Endometrial microvascular endothelial cells (primary cell): ENCODE results near the gene ITPR1. TPM values are rescaled to one million over a fixed set of nuclear protein-coding genes. Genes with fewer than 3 reads are reported as not detected.

Experiments
- in situ Hi-C: cut with HindIII; loops from 2 replicates; pipeline ENCODE4 v1.10.0; 2017; ENCODE audit warnings: low sequenced_read_pairs, low pct_unique_long_range_greater_than_20kb; ENCODE audit errors: inconsistent ontology term
- total RNA-seq: library from RNA; depleted of rRNA; stranded (reverse); fragments of >200 nt; gene quantifications from one replicate; pipeline ENCODE4 v1.2.3, GENCODE V29; 2015; ENCODE audit errors: inconsistent ontology term

Gene ITPR1
- total RNA-seq, 1 donor from 2014 or later = 17.1 TPM

DNA sequence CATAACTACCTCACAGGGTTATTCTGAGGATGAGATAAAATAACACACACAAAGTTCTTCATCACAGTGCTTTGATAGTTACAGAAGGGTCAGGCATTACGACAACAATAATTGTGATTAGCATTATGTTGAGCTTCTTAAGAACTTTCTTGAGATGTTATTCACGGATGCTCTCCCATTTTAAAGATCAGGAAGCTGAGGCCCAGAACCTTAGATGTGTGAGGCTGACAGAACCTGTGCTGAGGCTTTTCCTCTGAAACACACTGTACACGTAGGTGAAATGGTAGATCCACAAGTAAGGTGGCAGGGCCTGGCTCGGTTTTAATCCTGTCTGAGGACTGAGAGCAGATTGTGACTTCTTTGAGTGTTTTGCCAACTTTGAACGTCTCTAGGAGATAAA, 274.9 kb downstream of the ITPR1 start:
- in situ Hi-C loops = no loop called here

DNA sequence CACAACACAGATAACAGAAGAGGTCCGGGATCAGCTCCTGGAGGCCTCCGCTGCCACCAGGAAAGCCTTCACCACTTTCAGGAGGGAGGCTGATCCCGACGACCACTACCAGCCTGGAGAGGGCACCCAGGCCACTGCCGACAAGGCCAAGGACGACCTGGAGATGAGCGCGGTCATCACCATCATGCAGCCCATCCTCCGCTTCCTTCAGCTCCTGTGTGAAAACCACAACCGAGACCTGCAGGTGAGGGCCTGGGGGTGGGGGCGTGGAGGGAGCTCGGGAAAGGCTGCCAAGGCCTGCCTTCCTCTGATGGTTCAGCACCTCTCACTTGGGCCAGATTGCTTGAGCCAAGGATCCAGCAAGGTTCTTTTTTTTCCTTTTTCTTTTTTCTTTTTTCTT, 275.4 kb downstream of the ITPR1 start:
- in situ Hi-C loops = no loop called here

DNA sequence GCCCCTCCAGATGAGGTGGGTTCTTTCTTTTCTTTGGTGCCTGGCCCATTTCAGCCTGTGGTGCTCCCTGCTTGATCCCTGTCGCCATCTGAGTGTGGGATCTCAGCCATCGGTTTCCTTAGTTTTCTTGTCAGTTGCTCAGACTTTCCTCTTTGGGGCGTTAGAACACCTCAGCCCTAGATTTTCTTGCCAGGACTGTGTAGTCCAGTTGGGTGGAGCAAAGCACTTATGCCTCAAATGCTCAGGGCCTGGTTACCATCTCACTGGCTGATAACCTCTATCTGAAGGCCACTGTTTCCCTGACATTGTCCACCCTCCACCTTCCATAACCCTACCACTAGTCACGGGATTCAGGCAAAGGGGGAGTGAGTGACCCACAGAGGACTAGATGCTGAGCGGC, 277.4 kb downstream of the ITPR1 start:
- in situ Hi-C loops = no loop called here

DNA sequence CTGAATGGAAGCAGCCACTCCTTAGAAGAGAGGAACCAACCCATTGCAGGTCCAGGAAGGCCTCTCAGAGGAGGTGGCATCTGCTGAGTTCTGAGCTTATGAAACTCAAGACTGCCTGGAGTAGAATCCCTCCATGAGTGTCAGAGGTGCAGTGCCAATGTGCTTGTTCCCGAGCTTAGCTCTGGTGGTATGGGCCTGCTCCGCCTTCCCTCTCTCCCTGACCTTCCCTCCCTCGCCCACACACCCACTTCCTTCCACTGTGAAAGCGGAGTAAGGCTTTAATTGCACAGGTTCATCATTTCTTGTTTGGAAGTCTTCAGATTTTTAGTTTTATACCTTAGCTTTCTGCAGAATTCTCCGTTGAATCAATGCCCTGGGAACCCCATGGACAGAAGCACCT, 278.1 kb downstream of the ITPR1 start:
- in situ Hi-C loops = no loop called here

DNA sequence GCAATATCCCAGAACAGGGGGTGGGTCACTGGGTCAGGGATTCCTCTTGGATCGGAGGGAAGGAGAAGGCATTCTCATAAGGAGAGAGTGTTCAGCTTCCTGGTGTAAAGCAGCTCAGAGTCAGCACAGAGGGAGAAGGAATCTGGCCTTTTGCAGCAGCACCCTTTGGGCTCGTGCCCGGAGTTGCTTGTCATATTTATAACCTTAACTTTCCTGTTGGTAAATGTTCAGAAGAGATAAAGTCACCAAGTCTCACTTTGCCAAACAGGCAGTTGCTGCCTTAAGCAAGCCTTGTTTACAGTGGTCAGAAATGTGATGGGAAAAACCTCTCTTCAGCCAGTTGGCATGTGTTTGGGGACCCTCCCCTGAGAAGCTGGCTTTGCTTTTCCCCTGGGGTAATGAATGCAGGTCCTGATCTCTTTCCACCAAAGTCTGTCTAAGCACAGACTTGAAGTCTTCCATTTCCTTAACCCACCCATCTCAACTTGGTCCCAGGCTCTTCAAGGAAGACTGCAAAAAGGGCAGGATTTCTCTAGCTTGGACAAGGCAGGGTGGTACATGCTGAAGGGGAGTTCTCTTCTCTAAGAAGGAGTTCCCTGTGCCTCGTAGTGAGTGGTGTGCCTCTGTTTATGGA, 279.1 kb downstream of the ITPR1 start:
- in situ Hi-C loops = no loop called here

DNA sequence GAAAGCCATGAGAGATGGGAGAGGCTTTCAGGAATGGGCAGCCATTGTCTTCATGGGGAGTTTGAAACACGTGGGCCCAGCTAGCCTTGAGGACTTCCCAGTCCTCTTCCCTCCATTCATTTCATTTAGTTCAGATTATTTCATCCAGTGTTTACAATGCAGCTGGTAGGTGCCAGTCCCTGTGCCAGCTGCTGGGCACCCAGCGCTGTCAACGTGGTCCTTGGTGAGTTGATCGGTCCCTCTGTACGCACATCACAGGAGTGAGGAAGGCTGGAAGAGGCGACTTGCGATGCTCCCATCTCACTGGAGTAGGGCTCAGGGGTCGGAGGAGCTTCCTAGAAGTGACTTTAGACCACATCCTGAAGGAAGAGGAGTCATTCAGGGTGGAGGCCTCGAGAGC, 279.7 kb downstream of the ITPR1 start:
- in situ Hi-C loops = no loop called here

DNA sequence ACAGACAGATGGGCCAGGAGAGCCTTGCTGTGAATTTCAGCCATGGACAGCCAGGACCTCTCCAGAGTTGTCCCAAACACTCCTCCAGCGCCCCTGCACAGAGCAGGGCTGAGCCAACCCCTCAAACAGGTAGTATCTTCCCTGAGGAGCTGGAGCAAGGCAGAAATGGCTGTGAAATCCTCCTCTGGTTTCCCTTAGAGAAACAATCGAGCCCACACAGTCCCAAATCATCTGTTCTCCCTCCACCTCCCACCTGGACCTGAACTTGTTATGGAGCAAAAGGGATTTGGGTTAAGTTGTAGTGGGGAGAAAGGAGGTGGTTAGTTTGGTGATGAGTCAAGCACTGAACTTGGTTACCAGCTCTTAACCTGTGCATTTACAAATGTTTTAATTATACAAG, 280.4 kb downstream of the ITPR1 start:
- in situ Hi-C loops = no loop called here

DNA sequence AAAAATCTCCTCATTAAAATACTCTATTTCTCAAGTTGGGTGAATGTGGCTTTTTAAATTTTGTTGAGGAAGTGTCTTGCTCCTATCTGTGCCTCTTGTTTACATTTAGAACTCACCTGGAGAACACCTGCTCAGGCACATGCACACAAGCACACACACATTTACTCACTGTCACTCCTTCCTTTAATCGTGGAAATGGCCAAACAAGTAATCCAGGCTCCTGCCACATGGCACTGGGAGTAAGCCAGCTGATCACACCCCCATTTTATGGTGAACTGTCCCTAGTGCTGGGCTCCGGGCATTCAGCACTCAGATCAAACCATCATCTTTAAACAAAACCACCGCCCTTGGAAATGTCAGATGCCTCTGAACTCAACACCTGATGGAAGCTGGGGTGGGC, 281.4 kb downstream of the ITPR1 start:
- in situ Hi-C loops = no loop called here

DNA sequence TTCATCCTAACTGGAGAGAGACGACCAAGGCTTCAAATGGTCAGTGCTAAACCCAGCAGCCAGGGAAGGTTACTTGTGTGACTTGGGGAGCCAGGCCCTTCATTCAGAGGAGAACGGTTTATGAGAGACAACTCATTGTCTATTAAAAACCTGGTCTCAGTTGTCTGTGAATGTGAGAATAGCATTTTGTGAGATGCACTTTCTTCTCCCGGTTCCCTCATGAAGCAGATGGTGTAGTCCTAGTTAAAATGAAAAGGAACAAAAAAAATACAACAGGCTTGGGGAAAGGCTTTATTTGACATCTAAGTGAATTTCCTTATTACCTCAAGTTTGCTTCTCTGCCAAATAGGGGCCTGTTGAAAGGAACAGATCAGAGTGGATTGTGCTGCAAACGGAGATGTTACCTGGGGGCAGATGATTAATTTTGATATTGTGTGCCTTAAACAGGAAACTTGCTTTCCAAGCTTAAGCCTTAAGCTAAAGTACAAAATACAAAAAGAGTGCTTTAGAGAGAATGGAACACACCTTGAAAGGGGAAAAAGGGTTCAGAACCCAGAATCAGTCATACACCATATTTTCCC, 283.3 kb downstream of the ITPR1 start:
- in situ Hi-C loops = no loop called here

DNA sequence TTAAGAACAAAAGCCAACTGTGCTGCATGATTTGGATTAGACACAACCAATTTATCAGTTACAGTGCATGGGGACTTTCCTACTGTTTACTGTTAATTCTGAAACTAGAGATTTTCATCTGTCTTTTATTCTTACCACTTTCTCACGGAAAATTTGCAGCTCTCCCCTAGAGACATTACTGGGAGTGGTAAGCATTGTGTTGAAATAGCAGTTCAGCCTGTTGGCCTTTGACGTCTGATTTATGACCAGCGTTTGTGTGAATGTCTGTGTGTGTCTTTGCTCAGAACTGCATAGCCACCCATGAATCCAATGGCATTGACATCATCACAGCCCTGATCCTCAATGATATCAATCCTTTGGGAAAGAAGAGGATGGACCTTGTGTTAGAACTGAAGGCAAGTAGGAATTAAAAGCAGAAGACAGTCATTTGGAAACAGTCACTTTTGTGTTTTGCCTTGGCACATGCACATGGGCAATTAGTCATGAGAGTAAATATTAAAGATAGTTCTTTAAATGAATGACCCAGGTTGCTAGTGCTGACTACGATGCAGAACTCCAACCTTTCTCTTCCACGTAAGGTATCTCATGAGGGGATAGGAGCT, 283.9 kb downstream of the ITPR1 start:
- in situ Hi-C loops = no loop called here

DNA sequence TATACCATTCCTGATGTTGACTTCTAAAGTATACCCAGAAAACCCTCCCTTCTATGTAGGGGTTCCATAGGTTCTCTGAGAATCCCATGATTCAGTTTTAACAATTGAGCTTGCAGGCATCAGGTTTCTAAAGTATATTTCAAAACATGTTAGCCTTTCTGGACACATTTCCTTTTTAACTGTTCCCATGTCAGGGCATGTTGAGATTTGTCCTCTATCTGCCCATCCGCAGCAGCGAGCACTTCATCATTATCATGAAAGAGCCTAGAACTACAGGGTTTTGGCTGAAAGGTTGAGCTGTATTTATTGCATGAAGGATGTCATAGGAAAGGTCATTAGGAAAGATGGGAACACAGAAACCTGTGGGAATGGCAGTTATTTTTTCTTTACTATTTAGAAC, 285.0 kb downstream of the ITPR1 start:
- in situ Hi-C loops = no loop called here

DNA sequence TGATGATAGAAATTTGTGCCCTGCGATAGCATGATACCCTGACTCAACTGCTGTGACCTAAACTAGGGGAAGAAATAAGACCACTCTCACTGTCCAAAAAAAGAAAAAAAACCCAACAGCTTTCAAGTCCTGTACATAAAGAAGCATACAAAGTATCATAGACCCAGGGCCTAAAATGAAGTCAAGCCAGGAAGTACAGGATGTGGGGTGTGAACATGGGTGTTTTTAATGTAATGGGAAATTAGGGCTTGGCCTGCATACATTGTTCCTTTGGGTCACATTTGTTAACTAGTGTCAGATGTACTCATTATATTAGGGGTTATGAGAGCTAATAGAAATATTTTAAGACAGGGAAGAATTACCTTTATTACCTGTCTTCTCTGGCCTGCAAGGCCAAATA, 285.6 kb downstream of the ITPR1 start:
- in situ Hi-C loops = no loop called here

DNA sequence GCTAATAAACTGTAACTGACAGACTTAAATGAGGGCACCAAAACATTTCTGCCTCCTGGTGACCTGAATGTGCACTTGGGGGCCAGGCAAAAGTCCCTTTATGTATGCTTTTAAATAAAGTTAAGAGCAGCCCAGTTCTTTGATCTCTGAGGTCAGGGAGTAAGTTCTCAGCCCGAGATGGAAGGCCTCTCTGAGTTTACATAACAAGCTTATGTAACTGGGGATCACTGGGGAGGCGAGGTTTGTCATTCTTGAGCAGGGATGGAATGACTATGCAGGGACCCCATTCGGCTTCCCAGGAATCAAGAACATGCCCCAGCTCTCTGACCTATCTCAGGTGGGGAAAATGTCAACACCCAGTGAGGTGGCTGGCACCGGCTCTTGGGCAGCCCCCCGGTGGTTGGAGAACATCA, 287.4 kb downstream of the ITPR1 start:
- in situ Hi-C loops = no loop called here

DNA sequence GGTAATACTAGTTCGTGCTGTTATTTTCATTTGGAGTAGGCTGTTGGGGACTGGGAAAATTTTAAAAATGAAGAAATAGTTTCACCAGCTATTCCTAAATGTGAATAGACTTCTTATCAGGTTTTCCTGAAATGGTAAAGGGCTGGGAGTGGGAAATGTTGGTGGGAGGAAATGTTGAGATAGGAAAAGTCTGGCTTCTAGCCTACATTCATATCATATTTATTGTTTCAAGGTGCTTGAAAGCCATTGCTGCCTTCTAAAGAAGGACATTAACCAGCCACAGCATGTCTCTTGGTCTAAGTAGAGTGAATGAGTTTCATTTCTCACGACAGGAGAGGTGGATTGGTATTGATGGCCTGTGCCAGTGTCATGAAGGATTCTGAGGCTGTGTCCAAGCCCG, 288.9 kb downstream of the ITPR1 start:
- in situ Hi-C loops = no loop called here

DNA sequence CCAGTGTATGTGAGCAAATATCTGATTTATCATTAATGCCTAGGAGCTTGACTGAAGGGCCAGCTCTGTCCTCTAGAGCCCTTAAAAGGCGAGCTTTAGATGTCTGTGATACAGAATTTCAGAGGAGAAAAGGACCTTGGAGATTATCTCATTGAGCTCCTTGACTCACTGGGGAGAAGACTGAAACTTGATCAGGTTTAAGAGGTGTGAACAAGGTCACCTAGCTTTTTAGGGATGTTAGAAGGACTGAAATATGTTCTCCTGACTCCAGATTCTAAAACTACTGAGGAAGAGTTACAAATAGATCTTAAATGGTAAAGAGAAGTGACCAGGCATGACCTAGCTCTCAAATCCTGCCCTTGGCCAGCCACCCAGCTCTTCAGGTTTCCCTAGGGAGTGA, 292.4 kb downstream of the ITPR1 start:
- in situ Hi-C loops = no loop called here

DNA sequence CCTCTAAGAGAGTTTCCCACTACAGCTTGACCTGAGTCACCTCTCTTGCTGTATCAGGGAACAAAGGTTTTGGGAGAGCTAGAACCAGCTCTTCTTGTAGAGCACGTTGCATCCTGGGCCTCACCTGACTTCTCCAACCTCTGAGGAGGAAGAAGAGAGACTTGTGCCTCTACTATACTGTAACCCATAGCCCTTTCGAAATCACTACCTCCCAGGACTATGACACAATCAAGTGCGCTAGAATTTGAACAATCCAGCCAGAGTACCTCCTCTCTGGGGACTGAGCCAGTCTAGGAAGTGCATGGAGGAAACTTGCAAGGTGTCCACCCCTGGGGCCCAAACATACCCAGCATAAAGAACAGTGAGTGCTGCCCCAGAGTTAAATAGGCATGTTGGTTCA, 293.3 kb downstream of the ITPR1 start:
- in situ Hi-C loops = no loop called here

DNA sequence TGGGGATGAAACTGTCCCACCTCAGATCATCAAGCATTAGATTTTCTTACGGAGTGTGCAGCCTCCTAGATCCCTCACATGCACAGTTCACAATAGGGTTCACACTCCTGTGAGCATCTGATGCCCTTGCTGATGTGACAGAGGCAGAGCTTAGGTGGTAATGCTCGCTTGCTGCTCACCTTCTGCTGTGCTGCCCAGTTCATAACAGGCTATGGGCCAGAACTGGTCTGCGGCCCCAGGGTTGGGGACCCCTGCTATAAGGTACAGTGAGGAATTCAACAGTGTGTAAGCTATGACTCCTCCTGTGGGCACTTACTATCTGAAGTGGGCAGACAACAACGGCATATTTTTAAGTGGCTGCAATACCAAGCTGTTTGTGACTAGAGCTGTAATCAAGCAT, 298.2 kb downstream of the ITPR1 start:
- in situ Hi-C loops = no loop called here

DNA sequence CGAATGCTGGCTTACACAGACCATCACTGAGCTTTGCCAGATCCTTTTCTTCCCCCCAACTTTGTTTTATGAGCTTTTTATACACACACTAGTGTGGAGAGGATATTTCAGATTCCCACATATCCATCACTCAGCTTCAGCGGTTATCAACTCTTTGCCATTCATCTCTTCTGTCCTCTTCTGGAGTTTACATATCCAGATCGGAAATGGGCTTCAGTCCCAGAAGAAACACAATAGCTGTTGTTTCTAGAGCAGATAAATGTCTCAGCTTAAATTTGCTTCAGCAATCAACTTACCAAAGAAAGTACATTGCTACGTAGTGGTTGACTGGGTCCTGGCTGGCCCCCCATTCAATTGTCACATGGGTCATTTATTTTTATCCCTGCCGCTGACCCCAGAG, 300.2 kb downstream of the ITPR1 start:
- in situ Hi-C loops = no loop called here

DNA sequence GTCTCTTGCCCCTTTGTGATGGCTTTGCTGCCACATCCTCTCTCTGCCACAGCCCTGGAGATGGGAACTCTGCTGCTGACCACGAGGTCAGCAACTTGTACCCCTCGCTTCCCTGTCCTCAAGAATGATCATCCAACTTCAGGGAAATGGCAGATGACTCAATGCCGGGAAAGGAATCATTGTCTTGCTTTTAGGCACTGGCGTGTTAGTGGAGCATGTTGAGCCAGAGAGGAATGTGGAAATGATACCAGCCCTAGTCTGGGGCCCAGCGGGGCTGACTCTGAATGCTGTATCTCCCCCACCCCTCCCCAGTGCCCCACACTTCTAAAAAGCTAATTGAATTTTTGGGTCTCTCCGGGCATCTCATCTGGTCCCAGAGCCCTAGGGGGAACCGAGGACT, 301.2 kb downstream of the ITPR1 start:
- in situ Hi-C loops = no loop called here

DNA sequence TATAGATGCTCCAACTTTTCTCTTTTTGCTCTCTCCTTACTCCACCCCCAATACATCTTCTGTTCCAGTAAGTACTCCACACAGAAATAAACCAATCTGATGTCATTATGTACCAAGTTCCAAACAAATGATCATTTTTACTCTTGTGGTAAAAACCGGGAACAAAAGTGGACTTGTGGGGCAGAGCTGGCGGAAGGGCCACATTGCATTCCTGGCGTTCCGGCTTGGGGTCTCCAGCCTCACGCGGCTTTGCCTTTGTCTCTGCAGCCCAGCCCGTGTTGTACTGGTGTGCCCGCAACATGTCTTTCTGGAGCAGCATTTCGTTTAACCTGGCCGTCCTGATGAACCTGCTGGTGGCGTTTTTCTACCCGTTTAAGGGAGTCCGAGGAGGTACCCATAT, 301.6 kb downstream of the ITPR1 start:
- in situ Hi-C loops = no loop called here

DNA sequence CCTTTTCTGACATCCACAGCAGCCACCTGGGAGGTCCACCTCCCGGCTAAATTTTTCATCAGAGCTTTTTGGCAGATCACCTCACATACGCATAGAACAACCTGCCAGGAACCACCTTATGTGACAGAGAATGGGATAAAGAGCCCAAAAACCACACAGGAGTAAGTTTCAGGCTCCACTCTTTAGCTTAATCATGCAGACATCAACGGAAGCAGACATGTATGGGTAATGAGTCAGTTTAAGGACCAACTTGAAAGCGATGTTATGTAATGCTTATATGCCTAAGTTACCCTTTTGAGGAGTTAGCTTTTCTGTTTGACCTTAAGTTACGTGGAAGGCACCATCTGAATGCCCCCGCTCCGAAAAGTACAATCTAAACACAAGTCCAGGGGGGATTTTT, 302.8 kb downstream of the ITPR1 start:
- in situ Hi-C loops = no loop called here
